Astrocyte (in vitro differentiated cells and primary cell): ENCODE results near the gene DNAJC11. TPM values are rescaled to one million over a fixed set of nuclear protein-coding genes. Genes with fewer than 3 reads are reported as not detected.

ENCODE experiments used
- DNase-seq: peaks from one replicate; pipeline ENCODE4 v3.0.0-alpha.2; 2010; ENCODE audit warnings: low read depth
- FAIRE-seq: peaks from 2 replicates; lab custom pipeline; 2011; peaks lifted over from hg19 to GRCh38; lab: Jason Lieb, UNC
- H2AFZ ChIP-seq: 2 replicates; pipeline ENCODE4 v1.6.0; 2012; ENCODE audit warnings: low read depth, low read length, inconsistent platforms
- H3K27ac ChIP-seq: 2 replicates; pipeline ENCODE4 v1.5.1; 2011; ENCODE audit warnings: low read depth, low read length, inconsistent platforms
- H3K27me3 ChIP-seq: 2 replicates; pipeline ENCODE4 v1.6.0; 2011; ENCODE audit warnings: low read length, inconsistent platforms; ENCODE audit not compliant: insufficient read depth
- H3K36me3 ChIP-seq: 2 replicates; pipeline ENCODE4 v1.5.1; 2011; ENCODE audit warnings: low read length, inconsistent platforms; ENCODE audit not compliant: insufficient read depth
- H3K4me1 ChIP-seq: 2 replicates; pipeline ENCODE4 v1.5.1; 2011; ENCODE audit warnings: low read length, inconsistent platforms; ENCODE audit not compliant: insufficient read depth
- H3K4me2 ChIP-seq: 2 replicates; pipeline ENCODE4 v1.6.0; 2012; ENCODE audit warnings: low read length, inconsistent platforms
- H3K4me3 ChIP-seq: 2 replicates; pipeline ENCODE4 v1.5.1; 2011; ENCODE audit warnings: low read depth, mild to moderate bottlenecking, low read length, inconsistent platforms; ENCODE audit not compliant: insufficient read depth
- H3K79me2 ChIP-seq: 2 replicates; pipeline ENCODE4 v1.6.0; 2012; ENCODE audit warnings: mild to moderate bottlenecking, low read length, inconsistent platforms; ENCODE audit not compliant: insufficient read depth
- H3K9ac ChIP-seq: 2 replicates; pipeline ENCODE4 v1.6.0; 2012; ENCODE audit warnings: mild to moderate bottlenecking, low read length, inconsistent platforms
- H3K9me3 ChIP-seq: 2 replicates; pipeline ENCODE4 v1.5.1; 2012; ENCODE audit warnings: low read depth, mild to moderate bottlenecking, low read length, inconsistent platforms; ENCODE audit not compliant: insufficient read depth
- H4K20me1 ChIP-seq: 2 replicates; pipeline ENCODE4 v1.6.0; 2012; ENCODE audit warnings: low read length, inconsistent platforms; ENCODE audit not compliant: insufficient read depth
- H3K27ac Mint-ChIP-seq: one replicate; pipeline ENCODE4 v1.8.0; 2021; ENCODE audit warnings: mild to moderate bottlenecking, mixed read lengths; ENCODE audit not compliant: unreplicated experiment
- H3K27me3 Mint-ChIP-seq: one replicate; pipeline ENCODE4 v1.8.0; 2021; ENCODE audit warnings: low read depth, mixed read lengths; ENCODE audit not compliant: unreplicated experiment
- H3K36me3 Mint-ChIP-seq: one replicate; pipeline ENCODE4 v1.8.0; 2021; ENCODE audit warnings: low read depth, mixed read lengths; ENCODE audit not compliant: unreplicated experiment
- H3K4me1 Mint-ChIP-seq: one replicate; pipeline ENCODE4 v1.8.0; 2021; ENCODE audit warnings: low read depth, mixed read lengths; ENCODE audit not compliant: unreplicated experiment
- H3K4me3 Mint-ChIP-seq: one replicate; pipeline ENCODE4 v1.8.0; 2021; ENCODE audit warnings: mild to moderate bottlenecking, moderate library complexity, mixed read lengths; ENCODE audit not compliant: unreplicated experiment
- H3K9me3 Mint-ChIP-seq: one replicate; pipeline ENCODE4 v1.8.0; 2021; ENCODE audit warnings: mild to moderate bottlenecking, mixed read lengths; ENCODE audit not compliant: unreplicated experiment
- CTCF ChIP-seq: IDR thresholded peaks from 2 replicates; pipeline ENCODE4 v1.5.1; 2011; ENCODE audit warnings: low read depth, mild to moderate bottlenecking, inconsistent platforms, low read length, moderate library complexity; ENCODE audit not compliant: insufficient read depth
- EZH2 ChIP-seq: IDR thresholded peaks from 2 replicates; pipeline ENCODE4 v1.6.1; 2012; ENCODE audit warnings: mild to moderate bottlenecking, low read length, inconsistent platforms; ENCODE audit not compliant: insufficient read depth
- total RNA-seq: library from RNA; stranded (reverse); gene quantifications from 2 replicates; pipeline ENCODE4 v1.2.1, GENCODE V29; 2021

Gene DNAJC11
- total RNA-seq, 1 donor from 2014 or later: 63.9 TPM

- no peak for FAIRE-seq
- H3K27ac Mint-ChIP-seq: no peak overlapping the region
Measured at GRCh38 chr1:6711174-6711573, 9.6 kb upstream of the DNAJC11 start.

DNA sequence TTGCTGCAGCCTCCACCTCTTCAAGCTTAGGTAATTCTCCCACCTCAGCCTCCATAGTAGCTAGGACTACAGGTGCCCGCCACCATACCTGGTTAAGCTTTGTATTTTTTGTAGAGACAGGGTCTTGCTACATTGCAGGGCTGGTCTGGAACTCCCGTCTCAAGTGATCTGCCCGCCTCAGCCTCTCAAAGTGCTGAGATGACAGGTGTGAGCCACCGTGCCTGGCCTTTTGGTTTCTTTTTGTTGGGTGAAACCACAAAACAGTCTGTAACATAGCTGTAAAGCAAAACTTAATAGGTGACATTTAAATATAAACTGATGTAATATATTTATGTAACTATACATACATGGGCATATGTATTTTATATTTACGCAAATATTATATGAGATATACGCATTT, 3.1 kb upstream of the DNAJC11 start:
- H3K9me3 Mint-ChIP-seq: no peaks in the 10 kb centered on the region
- no peak for FAIRE-seq
- Histone ChIP-seq H3K4me3 (no peak overlapping the region), H2AFZ (no peak overlapping the region), H4K20me1 (no peaks in the 10 kb centered on the region), H3K27ac (no peak overlapping the region), H3K27me3 (peaks cover 13% of the 10 kb centered on the region), H3K9ac (no peak overlapping the region), H3K4me1 (peaks cover 6% of the 10 kb centered on the region), H3K36me3 (no peaks in the 10 kb centered on the region), H3K79me2 (peaks cover 19% of the 10 kb centered on the region), H3K9me3 (no peaks in the 10 kb centered on the region), H3K4me2 (no peak overlapping the region)
- peaks cover 9% of the 10 kb centered on the region for H3K4me1 Mint-ChIP-seq
- no peak overlapping the region for H3K27ac Mint-ChIP-seq
- TF ChIP-seq CTCF (no peak), EZH2 (no peak)
- no peak for DNase-seq
- no peaks in the 10 kb centered on the region for H3K36me3 Mint-ChIP-seq
- H3K27me3 Mint-ChIP-seq: peaks cover 23% of the 10 kb centered on the region
- H3K4me3 Mint-ChIP-seq: no peak overlapping the region

More at GRCh38 chr1:6711174-6711573, 9.6 kb upstream of the DNAJC11 start:
- Histone ChIP-seq H3K4me1 (no peaks in the 10 kb centered on the region), H2AFZ (no peak overlapping the region), H3K9me3 (peaks cover 6% of the 10 kb centered on the region), H4K20me1 (no peaks in the 10 kb centered on the region), H3K27ac (no peak overlapping the region), H3K27me3 (peaks cover 13% of the 10 kb centered on the region), H3K36me3 (no peaks in the 10 kb centered on the region), H3K4me2 (no peak overlapping the region), H3K79me2 (no peaks in the 10 kb centered on the region), H3K4me3 (no peak overlapping the region), H3K9ac (no peak overlapping the region)
- Mint-ChIP-seq H3K27me3 (peaks cover 23% of the 10 kb centered on the region), H3K36me3 (no peaks in the 10 kb centered on the region), H3K9me3 (peaks cover 13% of the 10 kb centered on the region), H3K4me3 (no peak overlapping the region), H3K4me1 (no peaks in the 10 kb centered on the region)
- TF ChIP-seq CTCF (no peak), EZH2 (no peak)
- DNase-seq: no peak

DNA sequence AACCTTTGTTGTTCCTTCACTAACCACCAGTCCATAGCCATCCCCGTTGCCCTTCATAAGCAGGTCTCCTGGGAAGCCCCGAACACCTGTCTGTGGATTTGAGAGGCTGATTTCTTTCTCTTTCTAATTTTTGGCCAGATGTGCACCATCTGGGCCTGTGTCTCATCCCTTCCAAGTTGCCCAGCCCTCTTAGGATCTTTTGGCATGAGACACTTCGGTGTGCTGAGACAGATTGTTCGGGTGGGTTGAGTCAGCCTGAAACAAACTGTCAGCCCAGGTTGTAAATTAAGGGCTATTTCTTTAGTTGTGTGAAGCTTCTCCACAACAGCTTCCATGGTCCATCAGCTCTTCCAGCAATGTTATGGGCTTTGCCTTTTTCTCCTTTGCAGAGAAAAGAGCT, 1.4 kb upstream of the DNAJC11 start:
- no peak overlapping the region for H2AFZ ChIP-seq
- H3K27ac ChIP-seq: no peak overlapping the region
- H3K36me3 ChIP-seq: no peaks in the 10 kb centered on the region
- Mint-ChIP-seq H3K9me3 (no peaks in the 10 kb centered on the region), H3K4me1 (peaks cover 9% of the 10 kb centered on the region), H3K36me3 (no peaks in the 10 kb centered on the region), H3K4me3 (peak overlapping the region; percentile 66), H3K27ac (no peak overlapping the region), H3K27me3 (peaks cover 12% of the 10 kb centered on the region)
- H3K27me3 ChIP-seq: peaks cover 7% of the 10 kb centered on the region
- H3K4me2 ChIP-seq: no peak overlapping the region
- FAIRE-seq: no peak
- H3K9ac ChIP-seq: no peak overlapping the region
- H3K4me3 ChIP-seq: no peak overlapping the region
- no peak for TF ChIP-seq EZH2
- TF ChIP-seq CTCF: no peak
- peaks cover 6% of the 10 kb centered on the region for H4K20me1 ChIP-seq
- peaks cover 36% of the 10 kb centered on the region for H3K79me2 ChIP-seq
- peaks cover 6% of the 10 kb centered on the region for H3K4me1 ChIP-seq
- DNase-seq: no peak
- no peaks in the 10 kb centered on the region for H3K9me3 ChIP-seq
